T-helper 2 cell treated with Interferon-gamma antibody and Interleukin-4, amounts not matched to agents 100 ng/mL and 5 ng/mL, for 36 hours (primary cell): ENCODE measurements around the gene OR8B3. TPM values are rescaled to one million over a fixed set of nuclear protein-coding genes. Genes with fewer than 3 reads are reported as not detected.
"Not testable (repeated sequence)": the region's sequence is repeated elsewhere in the genome, so short reads cannot be mapped to it uniquely, and the experiment has no call there.

Source experiments
- intact Hi-C: fragments of 100-400 bp; cut with micrococcal nuclease; formaldehyde crosslinking; loops from one replicate; pipeline ENCODE4 v1.15.1; 2023
- total RNA-seq: library from RNA; stranded (reverse); gene quantifications from 2 replicates; pipeline ENCODE4 v1.2.3, GENCODE V29; 2022

The OR8B3 gene, protein sequence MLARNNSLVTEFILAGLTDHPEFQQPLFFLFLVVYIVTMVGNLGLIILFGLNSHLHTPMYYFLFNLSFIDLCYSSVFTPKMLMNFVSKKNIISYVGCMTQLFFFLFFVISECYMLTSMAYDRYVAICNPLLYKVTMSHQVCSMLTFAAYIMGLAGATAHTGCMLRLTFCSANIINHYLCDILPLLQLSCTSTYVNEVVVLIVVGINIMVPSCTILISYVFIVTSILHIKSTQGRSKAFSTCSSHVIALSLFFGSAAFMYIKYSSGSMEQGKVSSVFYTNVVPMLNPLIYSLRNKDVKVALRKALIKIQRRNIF
- not detected in 2 replicates for total RNA-seq

DNA sequence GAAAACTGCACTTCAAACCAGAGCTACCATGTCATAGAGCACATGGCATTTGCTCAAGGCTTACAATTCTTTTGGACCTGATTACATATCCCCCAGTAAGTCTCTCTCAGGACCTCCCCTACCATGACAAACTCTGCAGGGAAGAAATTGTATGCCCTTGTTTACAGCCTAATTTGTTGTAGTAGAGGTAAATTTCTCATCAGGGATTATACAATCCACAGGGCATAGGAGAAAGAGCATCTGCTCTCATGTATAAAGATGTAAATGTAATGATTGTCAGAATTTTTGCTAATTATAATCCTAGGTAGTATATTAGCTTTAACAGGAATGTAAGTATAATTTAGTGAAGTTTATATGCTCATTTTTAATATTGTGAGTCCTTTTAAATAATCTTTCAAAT is at the start of gene OR8B3:
OR8B3 (minus strand) TSS at position 101 of the 400 bp plus-strand sequence. CDS start 1,673 bp downstream, outside the sequence.
- intact Hi-C loops = no loop called here

DNA sequence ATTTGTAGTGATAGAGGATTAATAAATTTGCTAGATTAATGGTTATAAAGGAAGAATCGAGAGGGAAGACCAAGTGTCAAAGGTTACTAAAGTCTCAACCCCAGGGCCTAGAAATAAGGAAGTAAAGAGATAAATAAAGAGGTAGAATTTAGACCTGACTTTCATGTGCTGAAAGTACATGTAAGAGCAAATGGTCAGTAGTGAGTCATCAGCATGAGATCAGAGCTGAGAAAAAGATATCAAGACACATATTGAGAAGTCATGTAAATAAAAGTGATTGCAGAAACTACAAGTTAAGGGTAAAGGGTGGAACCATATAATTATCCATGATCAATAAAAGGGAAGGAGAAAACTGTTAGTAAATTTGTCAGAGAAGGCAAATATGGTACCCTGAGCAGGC is 48.1 kb upstream of the OR8B3 start:
- intact Hi-C loops = no loop called here

DNA sequence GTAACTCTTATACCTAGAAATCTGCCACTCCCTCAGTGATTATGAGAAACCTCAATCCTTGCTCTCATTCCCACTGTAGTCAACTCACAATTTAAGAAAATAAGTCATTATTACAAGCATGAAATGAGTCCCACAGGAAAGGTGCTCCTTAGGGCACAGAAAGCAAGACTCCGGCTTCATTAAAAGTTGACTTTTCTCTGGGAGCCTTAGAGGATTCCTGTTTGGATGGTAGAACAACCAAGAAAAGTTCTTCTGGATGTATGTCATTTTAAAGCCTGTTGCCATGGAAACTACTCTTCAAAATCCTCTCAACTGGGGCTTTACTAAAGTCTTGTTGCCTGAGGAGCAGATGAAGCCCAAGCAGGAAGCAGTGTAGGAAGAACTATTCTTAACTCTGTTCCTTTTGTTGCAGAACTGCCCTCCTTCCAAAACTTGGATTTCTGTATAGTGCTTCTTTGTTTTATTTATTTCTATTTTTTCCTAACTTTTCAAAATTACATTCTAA is 46.9 kb upstream of the OR8B3 start, which contains the start of gene OR8B8:
OR8B8 (minus strand) TSS at position 51 of the 505 bp plus-strand sequence. CDS start 4,611 bp downstream, outside the sequence.
- intact Hi-C loops = no loop called here

DNA sequence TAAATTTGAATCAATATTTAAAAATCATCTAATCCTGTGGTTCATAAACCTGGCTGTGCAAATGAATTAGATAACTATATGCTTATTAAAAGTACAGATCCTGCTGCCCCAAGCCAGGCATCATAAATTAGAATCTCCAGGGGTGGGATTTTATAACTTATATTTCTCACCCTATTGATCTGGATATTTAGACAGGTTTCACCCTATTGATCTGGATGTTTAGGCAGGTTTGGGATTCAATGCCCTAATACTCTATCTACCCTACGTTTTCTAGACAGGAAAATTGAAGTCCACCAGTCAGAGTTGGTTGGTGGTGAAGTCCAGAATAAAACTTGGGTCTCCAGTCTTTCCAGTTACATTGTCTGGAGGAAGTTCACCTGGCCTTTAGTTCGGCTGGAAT is 44.0 kb upstream of the OR8B3 start:
- intact Hi-C loops = no loop called here

DNA sequence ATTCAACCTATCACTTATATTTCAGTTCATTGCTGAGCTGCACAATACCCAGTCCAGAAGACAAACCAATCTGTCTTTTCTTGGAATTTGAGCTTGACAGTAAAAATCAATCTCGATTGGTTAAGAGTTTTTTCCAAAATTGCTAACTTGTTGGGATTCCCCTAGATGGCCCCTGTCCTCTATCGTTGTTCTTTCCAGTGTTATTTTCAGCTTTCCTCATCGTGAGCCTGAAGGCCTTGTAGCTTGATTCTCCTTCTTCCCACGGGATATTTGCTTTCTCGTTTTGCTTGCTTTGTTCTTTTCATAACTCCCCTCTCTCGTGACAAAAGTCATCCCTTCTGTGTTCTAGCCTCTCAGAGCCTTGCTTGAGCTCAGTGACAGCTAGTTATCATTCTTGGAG is 43.6 kb upstream of the OR8B3 start:
- intact Hi-C loops = no loop called here

DNA sequence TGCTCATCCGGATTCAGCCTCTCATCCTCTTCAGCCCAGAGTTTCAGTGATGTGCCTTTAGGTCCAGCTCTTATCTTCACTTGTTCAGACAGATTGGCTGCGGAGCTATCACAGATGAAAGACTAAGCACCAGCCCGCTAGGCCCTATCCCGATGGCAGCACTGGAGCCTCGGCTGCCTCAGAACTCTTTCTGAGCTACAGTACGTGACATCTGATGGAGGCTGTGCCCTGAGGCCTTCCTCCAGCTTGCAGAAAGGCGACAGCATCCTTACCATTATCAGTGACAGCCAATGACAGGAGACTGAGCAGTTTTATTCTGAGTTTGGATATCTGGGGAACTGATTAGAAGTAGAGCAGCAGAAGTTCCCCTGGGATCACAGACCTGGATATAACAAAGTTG is 42.7 kb upstream of the OR8B3 start:
- intact Hi-C loops = no loop called here

DNA sequence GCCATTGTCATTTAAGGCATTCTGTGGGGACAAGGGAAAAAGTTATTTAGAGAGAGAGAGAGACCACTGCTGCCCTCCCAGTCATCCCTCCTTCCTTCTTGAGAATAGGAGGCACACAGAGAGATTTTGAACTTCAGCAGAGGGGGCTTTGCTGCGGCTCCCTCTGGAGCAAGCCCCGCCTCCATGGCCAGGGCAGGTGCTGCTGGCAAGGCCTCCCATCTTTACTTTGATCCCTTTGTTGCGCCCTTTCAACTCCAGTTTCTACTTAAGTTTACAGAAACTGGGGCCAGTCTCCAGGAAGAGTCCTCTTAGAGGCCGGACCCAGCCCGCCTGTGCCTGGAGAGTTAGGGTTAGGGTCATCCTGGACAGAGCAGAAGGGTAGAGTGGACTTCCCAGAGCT is 42.3 kb upstream of the OR8B3 start:
- intact Hi-C loops = no loop called here

DNA sequence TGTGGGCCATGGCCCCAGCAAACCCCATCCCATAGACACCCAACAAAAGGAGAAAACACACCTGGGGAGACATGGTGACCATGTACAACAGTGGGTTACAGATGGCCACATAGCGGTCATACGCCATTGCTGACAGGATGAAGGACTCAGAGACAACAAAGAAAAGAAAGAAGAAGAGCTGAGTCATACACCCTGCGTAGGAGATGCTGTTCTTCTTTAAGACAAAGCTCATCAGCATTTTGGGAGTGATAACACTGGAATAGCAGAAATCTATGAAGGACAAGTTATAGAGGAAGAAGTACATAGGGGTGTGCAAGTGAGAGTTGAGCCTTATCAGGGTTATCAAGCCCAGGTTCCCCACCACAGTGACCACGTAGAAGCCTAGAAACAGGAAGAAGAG is 41.8 kb upstream of the OR8B3 start:
- intact Hi-C loops = no loop called here

DNA sequence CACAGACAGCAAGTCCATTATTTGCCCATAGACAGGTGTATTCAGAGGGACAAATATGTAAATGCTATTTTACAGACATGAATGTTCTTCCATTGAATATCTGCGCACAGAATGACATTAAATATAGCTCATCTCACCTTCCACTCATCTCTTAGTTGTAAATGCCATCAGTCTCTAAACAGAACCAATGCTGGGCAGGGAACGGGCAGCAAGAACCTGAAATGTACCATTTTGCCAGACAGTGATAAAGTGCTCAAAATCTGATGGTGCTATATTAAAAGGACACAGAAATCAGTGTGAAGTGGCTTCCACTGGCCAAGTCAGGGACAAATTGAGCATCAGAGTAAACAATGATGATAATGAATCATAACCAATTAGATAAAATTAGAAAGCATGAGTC is 35.9 kb upstream of the OR8B3 start:
- intact Hi-C loops = no loop called here

DNA sequence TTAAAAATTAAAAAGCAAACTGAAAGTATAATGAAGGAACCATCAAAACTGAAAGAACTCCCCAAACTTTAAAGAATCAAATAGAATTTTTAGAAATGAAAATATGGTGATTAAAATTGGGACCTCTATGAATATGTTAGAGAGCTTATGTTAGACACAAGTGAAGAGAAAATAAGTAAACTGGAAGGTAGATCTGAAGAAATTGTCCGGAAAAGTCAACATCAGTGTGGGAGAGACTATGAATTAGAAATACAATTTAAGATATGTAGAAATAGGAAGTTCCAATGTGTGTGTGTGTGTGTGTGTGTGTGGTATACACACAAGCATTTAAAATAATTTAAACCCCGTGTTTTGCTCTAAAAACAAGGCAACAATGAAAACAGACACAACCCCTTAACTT is 30.8 kb upstream of the OR8B3 start:
- intact Hi-C loops = no loop called here

DNA sequence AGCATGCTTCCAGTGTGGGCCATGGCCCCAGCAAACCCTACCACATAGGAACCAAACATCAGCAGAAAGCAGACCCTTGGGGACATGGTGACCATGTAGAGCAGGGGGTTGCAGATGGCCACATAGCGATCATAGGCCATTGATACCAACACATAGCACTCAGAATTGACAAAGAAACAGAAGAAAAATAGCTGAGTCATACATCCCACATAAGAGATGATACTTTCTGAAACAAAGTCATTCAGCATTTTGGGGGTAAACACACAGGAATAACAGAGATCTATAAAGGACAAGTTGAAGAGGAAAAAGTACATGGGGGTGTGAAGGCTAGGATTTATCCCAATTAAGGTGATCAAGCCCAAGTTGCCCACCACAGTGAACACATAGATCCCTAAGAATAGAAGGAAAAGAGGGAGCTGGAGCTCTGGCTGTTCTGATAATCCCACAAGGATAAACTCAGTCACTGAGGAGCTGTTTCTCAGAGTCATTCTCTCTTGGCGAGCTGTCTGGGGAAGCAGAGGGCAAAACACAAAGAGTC is 25.6 kb upstream of the OR8B3 start, which contains the start of gene OR8B4:
OR8B4 (minus strand) TSS at position 488 of the 538 bp plus-strand sequence; CDS start at position 488, 0 bp downstream.
- intact Hi-C loops = no loop called here

DNA sequence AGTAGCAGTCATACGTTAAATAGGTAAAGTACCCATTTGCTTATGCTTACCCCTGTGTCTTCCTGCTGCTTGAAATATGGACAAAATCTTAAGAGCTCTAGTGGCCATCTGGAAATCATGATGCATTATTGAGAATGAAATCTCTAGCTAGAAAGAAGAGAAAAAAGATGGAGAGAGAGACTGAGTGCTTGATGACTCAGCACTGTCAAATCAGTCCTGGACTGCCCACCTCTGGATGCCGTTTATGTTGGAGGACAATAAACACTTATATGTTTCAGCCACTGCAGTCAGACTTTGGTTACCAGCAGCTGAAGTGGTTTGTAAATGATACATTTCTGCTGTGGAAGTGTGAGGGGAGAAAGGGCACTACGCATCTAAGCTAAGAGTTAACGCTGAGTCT is 22.2 kb upstream of the OR8B3 start:
- intact Hi-C loops = no loop called here

DNA sequence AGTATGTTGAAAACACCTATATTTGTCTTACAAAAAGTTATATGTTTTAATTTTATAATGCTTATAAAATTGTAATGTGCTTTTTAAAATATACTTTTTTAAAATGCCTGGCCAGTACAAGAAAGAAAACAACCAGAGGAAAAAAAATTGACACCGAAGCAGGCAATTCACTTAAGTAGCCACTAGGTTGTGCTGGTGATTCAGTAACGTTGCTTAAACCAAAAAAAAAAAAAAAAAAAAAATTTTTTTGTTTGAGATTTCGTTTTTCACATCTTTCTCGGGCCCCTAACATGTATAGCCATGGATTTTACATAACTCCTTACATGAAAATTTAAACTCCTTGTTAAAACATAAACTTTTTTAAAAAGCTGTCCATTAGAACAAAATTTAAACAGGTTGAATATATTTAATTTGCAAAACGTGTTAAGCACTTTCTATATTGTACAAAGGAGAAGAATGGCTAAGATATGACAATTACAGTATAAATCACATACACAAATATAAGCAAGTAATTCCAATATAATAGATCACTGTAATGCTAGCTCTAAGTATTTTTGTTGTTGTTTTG is 16.6 kb upstream of the OR8B3 start:
- intact Hi-C loops = loop anchor here (1.0 kb wide), 1 partner anchor 171 kb away; no protein-coding TSS in a partner anchor

DNA sequence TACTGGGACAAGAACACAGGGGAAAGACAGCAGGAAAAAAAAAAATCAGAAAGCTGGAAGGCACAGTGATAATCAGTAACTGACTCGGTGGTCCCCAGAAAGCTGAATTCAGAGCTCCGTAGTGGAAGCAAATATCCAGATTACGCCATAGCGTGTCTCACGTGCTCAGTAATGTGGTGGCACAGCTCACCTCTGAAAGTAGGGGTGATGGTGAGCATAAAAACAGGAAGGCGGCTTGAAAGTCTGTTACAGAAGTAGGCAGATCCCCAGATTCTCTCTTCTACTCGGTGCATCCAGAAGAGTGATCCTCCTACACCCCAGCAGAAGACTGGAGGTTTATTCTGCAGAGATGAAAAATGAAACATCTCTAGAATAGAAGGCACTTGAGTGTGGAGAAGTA is 11.1 kb upstream of the OR8B3 start:
- intact Hi-C loops = loop anchor here (10.0 kb wide), 1 partner anchor 345 kb away; no protein-coding TSS in a partner anchor

DNA sequence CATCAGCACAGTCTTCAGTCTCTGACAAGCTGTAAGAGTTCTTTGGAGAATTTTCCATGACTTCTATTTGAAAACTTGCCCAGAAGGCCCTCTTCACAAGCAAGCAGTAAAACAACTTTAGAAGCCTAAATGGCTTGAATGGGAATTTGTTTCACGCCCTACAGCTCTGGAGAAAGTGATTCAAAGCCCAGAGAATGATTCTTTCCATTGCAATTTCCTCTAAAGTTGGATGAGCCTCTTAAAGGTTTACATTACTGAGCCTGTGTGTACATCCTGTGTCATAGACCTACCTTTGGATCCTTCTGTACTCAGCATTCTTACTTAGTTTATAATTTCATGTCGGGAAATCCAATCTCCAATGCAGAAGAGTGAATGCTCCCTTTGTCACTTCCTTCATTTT is 6.8 kb upstream of the OR8B3 start:
- intact Hi-C loops = loop anchor here (10.0 kb wide), 1 partner anchor 341 kb away; no protein-coding TSS in a partner anchor

DNA sequence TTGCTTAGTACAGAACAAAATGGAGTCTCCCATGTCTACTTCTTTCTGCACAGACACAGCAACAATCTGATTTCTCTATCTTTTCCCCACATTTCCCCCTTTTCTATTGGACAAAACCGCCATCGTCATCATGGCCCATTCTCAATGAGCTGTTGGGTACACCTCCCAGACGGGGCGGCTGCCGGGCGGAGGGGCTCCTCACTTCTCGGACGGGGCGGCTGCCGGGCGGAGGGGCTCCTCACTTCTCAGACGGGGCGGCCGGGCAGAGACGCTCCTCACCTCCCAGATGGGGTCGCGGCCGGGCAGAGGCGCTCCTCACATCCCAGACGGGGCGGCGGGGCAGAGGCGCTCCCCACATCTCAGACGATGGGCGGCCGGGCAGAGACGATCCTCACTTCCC is 4.4 kb upstream of the OR8B3 start:
- intact Hi-C loops = loop anchor here (5.0 to 10.0 kb wide), 2 partner anchors 338 to 434 kb away; no protein-coding TSS in a partner anchor

DNA sequence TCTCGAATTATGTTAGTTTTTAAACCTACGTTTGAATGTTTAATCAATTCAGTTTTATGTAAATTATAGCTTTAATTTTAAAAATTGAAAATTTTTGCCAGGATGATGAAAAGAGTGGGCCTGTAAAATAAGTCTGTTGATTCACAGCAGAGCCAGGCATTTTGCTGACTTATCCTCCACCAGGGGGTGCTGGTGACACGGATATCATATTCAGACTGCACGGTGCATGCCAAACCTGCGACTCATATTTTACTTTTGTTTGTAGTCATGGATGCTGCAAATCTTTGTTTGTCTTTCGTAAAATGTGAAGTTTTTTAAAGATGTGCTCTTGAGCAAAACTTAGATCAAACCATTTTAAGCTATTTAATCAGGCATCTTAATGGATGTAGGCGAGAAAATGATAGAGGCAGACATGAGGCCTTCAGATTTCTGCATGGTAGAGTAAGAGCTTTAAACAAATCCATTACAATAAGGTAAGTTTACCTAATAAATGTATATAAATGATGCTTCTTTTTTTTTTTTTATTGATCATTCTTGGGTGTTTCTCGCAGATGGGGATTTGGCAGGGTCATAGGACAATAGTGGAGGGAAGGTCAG is 3.6 kb upstream of the OR8B3 start:
- intact Hi-C loops = loop anchor here (5.0 to 10.0 kb wide), 2 partner anchors 338 to 435 kb away; no protein-coding TSS in a partner anchor

DNA sequence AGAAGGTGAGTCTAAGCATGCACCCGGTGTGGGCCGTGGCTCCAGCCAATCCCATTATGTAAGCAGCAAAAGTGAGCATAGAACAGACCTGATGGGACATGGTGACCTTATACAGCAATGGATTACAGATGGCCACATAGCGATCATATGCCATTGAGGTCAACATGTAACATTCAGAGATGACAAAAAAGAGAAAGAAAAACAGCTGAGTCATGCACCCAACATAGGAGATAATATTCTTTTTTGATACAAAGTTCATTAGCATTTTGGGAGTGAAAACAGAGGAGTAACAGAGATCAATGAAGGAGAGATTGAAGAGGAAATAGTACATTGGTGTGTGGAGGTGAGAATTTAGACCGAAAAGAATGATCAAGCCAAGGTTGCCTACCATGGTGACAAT is 2.0 kb downstream of the OR8B3 start:
- intact Hi-C loops = not testable (repeated sequence)

DNA sequence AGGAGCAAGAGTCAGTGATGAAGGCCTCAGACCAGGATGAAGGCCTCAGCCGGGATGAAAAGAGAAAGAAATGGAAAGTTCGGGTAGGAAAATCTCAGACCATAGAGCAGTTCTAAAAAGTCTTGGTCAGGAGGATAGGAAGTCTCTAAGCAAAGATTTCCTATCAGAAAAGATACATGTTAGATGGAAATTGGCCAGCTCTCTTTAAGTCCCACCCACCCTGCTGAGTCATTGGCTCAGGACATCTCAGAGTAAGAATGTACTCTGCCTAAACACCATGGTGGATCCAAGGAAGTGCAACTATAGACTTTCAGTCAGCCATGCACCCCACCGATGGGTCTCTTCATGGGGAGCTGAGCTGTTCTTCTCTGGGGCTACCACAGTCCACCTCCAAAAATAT is 4.4 kb downstream of the OR8B3 start:
- intact Hi-C loops = no loop called here

DNA sequence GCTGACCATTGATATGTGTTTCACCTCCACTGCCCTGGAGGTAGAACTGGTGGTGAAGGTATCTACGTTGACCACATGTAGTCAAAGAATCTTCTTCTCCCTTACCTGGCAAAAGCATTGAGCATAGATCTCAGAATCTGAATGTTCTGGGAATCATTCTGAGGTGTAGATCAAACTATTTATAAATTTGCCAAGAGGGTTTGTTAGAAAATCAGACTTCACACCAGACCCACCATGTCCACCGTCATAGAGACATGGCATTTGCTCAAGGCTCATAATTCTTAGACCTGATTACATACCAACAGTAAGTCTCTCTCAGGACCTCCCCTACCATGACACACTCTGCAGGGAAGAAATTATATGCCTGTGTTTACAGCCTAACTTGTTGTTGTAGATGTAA is 14.4 kb downstream of the OR8B3 start, which contains the start of gene OR8B2:
OR8B2 (minus strand) TSS at position 101 of the 400 bp plus-strand sequence. CDS start 1,156 bp downstream, outside the sequence.
- intact Hi-C loops = no loop called here

DNA sequence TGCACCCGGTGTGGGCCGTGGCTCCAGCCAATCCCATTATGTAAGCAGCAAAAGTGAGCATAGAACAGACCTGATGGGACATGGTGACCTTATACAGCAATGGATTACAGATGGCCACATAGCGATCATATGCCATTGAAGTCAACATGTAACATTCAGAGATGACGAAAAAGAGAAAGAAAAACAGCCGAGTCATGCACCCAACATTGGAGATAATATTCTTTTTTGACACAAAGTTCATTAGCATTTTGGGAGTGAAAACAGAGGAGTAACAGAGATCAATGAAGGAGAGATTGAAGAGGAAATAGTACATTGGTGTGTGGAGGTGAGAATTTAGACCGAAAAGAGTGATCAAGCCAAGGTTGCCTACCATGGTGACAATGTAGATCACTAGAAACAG is 16.0 kb downstream of the OR8B3 start:
- intact Hi-C loops = not testable (repeated sequence)

DNA sequence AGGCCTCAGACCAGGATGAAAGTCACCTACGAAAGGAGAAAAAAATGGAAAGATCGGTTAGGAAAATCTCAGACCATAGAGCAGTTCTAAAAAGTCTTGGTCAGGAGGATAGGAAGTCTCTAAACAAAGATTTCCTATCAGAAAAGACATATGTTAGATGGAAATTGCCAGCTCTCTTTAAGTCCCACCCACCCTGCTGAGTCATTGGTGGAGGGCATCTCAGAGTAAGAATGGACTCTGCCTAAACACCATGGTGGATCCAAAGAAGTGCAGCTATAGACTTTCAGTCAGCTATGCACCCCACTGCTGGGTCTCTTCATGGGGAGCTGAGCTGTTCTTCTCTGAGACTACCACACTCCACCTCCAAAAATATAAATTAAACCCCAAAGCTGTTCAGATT is 18.2 kb downstream of the OR8B3 start:
- intact Hi-C loops = no loop called here
